Stromal cell of bone marrow (primary cell): ENCODE measurements around the gene SPATA33.
"Not testable (repeated sequence)": the region's sequence is repeated elsewhere in the genome, so short reads cannot be mapped to it uniquely, and the experiment has no call there.

ENCODE experiments used
- DNase-seq: peaks from one replicate; pipeline ENCODE4 v3.0.0-alpha.2; 2012; ENCODE audit warnings: low read depth

Gene SPATA33

DNA sequence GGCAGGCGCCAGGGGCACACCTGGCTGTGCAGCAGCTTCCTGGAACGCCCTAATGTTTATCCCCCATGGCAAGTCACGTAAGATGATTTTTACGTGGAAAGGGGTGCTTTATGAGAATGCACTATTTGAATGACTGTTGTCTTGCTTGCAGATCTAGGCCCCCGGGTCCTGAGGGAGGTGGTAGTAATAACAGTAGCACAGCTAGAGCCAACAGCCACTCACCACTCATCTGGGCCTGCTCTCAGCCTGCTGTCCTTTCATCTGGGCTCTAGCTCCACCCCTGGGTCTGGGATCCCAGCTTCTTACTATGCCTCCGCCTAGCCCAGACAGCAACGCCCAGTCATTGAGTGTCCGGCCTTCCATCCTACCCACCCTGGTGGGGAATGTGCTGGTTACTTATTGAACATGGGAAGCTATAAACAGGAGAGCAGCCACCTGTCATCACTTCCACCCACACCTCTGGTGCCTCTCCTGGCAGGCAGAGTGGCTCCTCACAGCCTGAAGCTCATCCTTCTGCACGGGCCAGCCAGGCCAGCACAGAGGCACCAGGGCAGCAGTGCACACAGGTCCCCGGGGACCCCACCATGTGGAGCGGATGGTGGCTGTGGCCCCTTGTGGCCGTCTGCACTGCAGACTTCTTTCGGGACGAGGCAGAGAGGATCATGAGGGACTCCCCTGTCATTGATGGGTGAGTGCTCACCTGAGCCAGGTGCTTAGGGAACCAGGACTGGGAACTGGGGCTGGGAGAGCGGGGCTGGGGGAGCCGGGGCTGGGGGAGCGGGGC, 27.6 kb upstream of the SPATA33 start:
- DNase-seq, result no peak

DNA sequence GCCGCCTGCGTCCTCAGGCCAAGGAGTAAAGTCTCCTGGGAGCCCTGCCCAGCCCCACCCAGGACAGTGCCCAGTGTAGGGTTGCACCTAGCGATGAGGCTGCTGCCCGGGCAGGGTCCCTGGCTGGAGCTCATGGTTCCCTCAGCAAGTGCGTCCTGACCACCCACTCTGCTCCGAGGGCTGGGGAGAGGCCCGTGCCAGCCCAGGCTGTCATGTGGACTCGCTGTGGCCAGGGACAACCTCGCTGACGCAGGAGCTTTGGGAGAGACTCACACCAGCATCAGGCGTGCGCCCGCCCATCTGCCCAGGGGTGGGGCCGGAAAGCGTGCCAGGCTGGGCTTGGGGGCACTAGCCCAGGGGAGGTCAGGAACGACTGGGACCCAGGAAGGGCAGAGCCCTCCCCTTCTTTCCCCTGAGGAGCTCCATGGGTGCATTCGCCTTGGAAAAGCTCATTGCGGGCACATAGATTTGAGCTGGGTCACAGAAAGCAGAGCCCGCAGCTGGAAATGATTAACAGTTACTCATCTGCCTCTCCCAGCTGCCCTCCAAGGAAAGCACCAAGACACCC, 24.5 kb upstream of the SPATA33 start:
- peak; percentile 64 for DNase-seq

DNA sequence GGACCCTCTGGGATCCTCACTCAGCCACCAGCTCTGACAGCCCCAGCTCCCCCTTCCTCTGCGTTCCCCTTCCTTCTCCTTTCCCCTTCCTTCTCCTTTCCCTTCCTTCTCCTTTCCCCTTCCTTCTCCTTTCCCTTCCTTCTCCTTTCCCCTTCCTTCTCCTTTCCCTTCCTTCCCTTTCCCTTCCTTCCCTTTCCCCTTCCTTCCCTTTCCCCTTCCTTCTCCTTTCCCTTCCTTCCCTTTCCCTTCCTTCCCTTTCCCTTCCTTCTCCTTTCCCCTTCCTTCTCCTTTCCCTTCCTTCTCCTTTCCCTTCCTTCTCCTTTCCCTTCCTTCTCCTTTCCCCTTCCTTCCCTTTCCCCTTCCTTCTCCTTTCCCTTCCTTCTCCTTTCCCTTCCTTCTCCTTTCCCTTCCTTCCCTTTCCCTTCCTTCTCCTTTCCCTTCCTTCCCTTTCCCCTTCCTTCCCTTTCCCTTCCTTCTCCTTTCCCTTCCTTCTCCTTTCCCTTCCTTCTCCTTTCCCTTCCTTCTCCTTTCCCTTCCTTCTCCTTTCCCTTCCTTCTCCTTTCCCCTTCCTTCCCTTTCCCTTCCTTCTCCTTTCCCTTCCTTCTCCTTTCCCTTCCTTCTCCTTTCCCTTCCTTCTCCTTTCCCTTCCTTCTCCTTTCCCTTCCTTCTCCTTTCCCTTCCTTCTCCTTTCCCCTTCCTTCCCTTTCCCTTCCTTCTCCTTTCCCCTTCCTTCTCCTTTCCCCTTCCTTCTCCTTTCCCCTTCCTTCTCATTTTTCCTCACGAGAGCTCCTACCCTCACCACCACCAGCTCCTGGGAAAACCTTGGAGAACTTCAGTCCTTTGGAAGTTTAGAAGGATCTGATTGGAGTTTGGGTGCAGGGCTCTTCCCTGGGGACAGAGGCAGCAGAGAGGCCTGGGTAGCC, 22.9 kb upstream of the SPATA33 start:
- DNase-seq, result not testable (repeated sequence)

DNA sequence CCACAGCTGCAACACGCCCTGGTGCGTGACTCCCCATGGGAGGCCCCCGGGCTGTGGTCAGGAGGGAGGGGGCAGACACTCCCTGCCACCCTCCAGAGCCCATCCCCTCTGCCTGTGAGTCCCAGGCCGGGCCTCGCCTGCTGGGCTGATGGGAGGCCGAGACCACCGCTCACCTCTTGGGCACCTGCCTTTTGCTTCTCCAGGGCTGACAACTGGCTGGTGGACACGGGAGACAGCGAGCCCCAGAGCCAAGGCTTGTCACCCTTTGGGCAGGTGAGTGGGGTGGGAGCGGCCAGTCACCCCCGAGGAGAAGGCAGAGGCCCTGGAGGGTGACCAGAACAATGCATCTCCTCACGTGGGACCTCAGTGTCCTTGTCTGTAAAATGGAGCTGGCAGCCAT, 21.0 kb upstream of the SPATA33 start:
- DNase-seq, result no peak

DNA sequence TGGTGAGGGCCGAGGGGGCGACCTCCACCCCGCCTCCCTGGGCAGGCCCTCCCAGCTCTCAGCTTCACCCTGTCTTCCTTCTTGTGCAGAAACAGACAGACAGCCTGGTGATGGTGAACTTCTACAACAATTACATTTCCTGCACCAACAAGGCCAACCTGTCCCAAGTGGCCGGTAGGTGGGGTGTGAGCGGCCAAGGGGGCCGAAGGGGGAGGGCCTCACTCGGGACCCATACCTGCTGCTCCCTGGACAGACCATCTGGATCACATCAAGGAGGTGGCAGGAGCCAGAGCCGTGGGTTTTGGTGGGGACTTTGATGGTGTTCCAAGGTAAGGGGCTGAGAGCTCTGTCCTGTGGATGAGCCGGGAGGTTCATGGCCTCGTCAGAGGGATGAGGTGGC, 20.3 kb upstream of the SPATA33 start:
- DNase-seq, result no peak

DNA sequence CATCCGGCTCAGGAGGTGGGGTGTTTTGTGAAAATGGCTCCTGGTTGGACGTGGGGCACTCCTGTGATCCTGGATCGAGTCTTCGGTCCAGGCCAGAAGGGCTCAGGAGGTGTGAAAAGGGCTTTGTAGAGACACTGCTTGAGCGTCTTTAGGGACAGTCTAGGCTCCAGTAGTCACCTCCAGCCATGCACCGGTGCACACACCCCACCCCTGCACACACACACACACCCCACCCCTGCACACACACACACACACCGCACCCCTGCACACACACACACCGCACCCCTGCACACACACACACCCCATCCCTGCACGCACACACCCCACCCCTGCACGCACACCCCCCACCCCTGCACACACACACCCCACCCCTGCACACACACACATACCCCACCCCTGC, 19.2 kb upstream of the SPATA33 start:
- no peak for DNase-seq

DNA sequence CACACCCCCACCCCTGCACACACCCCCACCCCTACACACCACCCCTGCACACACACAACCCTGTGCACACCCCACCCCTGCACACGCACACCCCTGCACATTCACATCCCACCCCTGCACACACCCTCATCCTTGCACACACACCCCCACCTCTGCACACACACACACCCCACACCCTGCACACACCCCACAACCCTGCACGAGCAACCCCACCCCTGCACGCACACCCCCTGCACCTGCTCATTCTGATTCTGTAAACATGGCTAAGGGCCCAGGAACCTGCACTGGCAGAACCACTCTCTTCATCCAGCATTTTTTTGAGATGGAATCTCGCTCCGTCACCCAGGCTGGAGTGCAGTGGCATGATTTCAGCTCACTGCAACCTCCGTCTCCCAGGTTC, 18.3 kb upstream of the SPATA33 start:
- DNase-seq, result no peak

DNA sequence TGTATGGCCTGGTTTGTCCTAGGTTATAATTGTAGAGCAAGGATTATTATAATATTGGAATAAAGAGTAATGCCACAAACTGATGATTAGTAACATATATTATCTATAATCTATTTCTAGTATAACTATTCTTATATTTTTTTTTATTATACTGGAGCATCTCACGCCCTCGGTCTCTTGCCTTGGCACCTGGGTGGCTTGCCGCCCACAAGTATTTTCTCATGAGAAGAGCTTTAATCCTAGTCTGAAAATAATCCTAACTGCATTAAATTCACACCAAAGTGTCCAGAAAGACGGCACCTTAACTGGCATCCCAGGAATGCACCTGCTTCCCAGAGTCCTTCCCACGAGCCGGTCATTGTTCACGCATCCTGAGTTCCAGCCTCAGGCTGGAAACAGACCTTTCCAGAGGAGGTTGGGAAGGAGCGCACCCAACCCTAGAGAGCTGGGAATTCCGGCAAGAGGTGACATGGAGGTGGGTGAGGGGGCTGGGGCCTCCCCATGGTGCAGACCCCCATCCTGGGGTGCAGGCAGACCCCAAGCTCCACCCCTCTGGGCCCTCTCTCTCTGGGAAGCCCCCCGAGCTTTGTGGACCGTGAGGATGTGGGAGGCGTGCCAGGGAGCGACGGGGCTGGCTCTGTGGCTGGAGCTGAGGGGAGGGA, 16.0 kb upstream of the SPATA33 start:
- DNase-seq, result no peak

DNA sequence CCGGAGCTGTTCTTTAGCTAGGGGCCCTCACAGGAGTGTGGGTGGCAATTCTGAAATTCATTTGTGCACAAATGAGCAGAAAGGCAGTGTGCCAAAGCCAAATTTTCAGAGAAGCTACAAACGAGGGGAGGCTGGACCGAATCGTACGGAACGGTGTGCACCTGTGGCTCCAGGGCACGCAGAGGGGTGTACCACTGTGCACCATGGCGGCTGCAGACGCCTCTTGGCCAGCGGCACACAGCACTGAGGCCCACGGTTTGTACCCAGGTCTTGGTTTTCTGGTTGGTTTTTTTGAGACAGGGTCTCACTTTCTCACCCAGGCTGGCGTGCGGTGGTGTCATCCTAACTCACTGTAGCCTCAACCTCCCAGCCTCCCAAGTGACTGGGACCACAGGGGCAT, 15.1 kb upstream of the SPATA33 start:
- DNase-seq, result no peak

DNA sequence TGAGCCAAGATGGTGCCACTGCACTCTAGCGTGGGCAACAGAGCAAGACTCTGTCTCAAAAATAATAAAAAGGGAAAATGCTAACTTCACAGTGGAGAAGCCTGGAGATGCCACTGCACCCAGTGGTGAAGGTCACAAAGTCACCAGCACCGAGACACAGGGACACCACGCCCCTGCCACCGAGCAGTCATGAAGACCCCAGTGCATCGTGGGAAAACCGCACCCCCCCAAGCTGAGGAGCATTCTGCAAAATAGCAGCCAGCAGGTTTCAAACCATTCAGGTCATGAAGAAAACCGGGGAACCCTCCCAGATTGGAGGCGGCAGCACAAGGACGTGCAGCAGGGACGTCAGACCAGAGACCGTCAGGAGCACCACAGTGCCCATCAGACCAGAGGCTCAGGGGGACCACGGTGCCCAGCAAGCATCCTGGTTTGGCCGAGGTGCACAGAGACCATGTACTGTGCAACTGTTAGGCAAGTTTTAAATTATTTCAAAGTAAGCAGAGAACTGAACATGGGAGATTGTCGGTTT, 13.8 kb upstream of the SPATA33 start:
- DNase-seq, result no peak

DNA sequence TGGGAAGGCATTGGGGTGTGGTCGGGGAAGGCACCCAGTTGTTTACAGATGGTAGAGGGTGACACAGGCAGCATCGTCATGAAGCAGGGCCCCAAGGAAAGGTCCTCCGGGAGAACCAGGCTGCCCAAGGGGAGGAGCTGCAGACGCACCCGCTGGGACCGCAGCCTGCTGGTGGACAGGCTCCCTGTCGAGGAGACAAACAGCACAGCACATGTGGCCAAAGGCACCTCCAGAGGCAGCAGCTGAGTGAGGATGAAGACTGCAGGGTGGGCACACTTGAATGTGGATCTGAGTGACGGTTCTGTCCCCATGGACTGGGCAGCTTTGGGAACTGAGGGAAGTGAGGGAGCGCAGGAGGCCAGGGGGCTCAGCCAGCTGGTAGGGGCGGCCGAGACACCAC, 12.5 kb upstream of the SPATA33 start:
- DNase-seq, result no peak

DNA sequence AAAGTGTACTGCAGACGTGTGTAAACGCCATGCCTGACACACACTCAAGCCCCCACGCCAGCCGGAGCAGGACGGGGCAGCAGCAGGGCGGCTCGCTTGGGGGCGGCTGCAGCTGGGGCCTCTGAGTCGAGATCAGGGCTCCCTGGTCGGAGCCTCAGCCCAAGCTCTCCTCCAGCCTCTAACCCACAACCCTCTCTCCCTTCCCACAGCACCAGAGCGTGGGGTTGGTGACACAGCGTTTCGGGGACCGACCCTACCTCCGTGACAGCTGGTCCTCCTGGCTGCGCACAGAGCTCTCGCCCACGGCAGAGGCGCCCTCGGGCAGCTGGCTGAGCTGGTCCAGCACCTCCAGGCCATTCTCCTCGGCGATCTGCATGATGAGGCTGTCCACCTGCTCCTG, 11.4 kb upstream of the SPATA33 start:
- no peak for DNase-seq

DNA sequence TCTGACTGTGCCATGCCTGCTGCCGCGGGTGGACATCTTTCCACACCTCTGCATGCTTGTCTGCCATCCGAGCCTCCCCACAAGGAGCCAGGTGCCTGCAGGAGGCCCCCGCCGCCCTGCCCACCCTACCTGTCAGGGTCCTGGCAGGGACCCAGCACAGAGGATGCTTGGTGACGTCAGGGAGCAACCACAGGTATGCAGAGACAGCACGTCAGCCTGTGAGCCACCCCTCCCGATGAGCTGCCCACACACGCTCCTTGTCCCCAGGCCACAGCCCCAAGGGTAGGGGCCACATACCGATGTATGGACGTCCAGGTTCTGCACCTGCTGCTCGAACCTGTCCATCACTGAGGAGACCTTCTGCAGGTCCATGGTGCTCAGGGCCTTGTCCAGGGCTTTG, 10.7 kb upstream of the SPATA33 start:
- DNase-seq, result no peak

DNA sequence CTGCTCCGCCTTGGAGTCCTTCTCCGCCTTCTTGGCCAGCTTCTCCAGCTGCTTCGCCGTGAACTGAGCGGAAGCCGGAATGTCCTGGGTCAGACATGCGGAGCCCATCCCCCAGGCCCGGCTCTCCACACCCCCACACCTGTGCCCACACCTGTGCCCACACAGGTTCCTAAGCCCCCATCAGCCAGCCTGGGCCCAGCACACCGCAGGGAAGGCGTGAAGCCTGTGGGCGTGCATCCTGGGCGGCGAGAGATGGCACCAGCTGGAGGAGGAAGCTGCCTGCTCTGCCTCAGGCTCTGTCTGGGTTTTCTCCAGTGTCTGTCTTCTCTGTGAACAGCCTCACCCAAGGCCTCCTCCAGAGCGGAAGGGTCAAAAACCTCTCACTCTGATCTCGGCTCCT, 6.1 kb upstream of the SPATA33 start:
- DNase-seq, result no peak

DNA sequence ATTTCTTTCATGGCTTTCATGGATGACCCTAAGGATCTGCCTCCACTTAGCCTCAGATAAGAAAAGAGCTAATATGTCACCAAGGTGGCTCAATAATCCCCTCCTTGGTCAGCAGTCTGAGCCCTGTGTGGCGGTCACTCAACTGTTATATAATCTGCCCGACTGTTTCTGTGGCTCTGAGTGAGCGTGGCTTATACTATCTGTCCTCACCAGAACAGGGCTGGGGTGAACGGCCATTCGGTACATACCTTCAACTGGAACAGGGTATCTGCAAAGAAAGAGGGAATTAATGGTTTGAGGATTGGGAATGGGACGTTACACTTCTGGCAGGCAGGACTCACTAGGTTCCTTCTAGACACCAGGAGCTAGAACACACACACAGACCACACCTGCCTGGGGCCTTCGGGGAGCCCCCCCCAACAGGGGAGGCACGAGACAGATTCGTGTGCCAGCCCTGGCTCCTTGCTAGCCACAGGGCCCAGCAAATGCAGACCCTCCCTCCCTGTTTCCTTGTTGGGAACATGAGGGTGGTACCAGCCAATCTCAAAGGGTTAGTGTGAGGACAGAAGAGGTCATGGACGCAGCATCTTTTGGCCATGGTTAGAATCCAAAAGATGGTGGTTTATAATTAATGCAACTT, 3.9 kb upstream of the SPATA33 start:
- DNase-seq, result no peak

DNA sequence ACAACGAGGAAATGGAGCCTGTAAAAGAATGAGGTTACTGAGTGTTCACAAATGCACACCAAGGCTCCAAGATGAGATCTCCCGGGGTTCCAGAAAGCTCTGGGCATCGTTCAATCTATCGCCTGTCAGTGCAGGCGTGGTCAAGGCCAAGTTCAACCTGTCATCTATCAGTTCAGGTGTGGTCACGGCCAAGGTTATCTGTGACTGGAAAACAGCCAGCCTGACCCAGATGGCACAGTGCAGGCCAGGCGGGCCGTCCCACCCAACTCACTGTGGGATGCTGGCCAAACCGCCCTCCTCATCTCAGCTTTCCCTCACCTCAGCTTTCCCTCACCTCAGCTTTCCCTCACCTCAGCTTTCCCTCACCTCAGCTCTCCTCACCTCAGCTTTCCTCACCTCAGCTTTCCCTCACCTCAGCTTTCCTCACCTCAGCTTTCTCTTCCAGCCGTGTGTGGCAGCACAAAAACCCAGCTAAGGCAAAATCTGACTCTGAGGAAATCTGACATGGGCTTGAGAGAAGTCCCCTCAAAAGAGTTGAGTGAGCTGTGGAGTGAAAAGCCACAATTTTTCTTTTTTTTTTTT, 2.5 kb upstream of the SPATA33 start:
- DNase-seq, result no peak

DNA sequence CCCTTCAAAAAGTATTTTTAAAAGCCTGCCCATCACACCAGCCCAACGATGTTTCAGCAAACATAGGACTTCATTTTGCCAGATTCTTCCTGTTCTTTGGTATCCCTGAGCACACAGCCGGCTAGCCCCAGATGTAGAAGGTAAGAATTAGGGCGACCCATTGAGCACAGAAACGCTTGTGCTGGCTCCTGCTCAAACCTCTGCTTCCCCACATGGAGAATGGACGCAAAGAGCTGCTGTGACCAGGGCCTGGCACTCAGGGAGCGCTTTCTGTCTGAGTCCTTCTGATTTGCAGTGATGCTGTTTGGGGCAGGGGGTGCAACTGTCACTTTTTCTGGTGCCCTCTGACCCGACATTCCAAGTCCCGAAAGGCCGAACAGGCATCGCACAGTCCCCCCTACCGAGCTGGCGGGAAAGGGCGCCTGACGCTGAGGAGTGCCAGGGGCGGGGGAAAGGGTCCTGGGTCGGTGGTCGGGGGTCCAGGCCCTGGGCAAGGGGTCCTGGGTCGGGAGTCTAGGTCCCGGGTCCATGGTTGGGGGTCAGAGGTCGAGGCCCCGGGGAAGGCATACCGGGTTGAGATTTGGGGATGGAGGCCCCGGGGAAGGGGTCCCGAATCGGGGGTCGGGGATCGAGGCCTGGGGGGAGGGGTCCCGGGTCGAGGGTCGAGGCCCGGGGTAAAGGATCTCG, 1.1 kb upstream of the SPATA33 start:
- no peak for DNase-seq

DNA sequence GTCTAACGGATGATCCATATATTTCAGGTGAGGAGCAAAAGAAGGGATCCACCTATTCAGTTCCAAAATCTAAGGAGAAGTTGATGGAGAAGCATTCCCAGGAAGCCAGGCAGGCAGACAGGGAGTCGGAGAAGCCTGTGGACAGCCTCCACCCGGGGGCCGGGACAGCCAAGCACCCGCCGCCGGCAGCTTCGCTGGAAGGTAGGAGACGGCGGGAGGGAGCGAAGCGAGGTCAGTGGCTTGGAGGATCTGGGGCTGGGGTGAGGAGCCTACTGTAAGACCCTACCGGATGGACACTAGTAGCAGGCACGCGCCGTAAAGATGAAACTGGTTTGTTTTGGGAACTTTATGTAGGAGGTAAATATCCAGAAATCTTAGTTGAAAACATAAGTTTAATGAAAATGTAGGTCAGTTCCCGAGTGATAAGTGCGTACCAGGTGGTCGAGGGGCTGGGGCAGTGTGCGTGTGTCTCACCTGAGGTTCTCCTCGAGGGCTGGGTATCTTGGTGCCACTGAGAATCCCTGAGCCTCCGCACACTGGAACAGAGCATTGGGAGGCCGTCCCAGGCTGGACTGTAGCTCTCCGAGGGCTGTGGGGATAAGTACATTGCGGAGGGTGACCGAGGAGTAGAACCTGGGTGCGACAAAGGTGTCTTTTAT, 714 bp downstream of the SPATA33 start:
- no peak for DNase-seq

DNA sequence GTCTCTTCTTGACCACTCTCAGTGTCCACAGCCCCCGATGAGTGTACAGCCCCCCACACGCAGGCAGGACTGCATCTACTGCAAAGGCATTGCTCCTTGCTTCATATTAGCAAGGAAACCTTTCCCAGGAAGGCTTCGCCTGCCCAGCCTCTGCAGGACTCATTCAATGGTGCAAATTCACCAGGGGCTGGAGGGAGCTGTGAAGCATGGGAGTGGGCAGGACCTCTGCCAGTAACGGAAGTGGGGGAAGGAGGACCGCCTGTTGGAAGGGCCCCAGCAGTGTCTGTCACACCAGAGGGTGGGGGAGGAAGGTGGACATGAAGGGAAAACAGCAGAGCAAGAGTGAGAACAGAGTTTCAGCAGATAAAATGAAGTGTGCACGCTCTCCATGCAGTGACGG, 2.5 kb downstream of the SPATA33 start:
- no peak for DNase-seq

DNA sequence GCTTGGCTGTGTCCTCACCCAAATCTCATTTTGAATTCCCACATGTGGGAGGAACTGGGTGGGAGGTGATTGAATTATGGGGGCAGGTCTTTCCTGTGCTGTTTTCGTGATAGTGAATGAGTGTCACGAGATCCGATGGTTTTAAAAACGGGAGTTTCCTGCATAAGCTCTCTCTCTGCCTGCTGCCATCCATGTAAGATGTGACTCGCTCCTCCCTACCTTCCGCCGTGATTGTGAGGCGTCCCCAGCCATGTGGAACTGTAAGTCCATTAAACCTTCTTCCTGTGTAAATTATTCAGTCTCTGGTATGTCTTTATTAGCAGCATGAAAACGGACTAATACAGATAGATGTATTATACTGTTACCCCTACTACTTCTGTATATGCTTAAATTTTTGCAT, 3.6 kb downstream of the SPATA33 start:
- DNase-seq, result no peak
